IMR-90 (cell line): Measurements from ENCODE around the gene CH25H. TPM values are rescaled to one million over a fixed set of nuclear protein-coding genes. Genes with fewer than 3 reads are reported as not detected.

ENCODE experiments used
- ATAC-seq: fragments of 200-7000 bp; cut with Tn5 transposase; 2 replicates; pipeline ENCODE4 v1.9.1; 2020; ENCODE audit warnings: low read depth, mild to moderate bottlenecking, moderate library complexity
- BruUV-seq: library from RNA; stranded (reverse); fragments of 400-500 nt; replicated peaks from 2 replicates; lab custom pipeline; 2021; lab: Mats Ljungman, UMichigan
- CTCF ChIA-PET: fragments of 300-600 bp; formaldehyde crosslinking; extraction: SDS; loops from one replicate; lab custom pipeline; 2021; ENCODE audit warnings: antibody characterized with exemption; lab: Yijun Ruan, JAX
- POLR2A ChIA-PET: fragments of 300-600 bp; sonication (Branson Sonifier 250); formaldehyde crosslinking; loops from one replicate; lab custom pipeline; 2022; ENCODE audit warnings: antibody characterized with exemption; ENCODE audit not compliant: unreplicated experiment; lab: Charles Lee
- DNase-seq: peaks from one replicate; pipeline ENCODE4 v3.0.0; 2013
- H2AFZ ChIP-seq: replicated peaks from 2 replicates; pipeline ENCODE3; 2013; ENCODE audit warnings: low read length, mild to moderate bottlenecking; ENCODE audit not compliant: poor library complexity
- H2AK5ac ChIP-seq: 2 replicates; pipeline ENCODE4 v1.6.1; 2013; ENCODE audit warnings: low read depth, low read length, inconsistent platforms
- H2AK9ac ChIP-seq: replicated peaks from 2 replicates; pipeline ENCODE3; 2013; ENCODE audit warnings: mild to moderate bottlenecking, low read depth, low read length, moderate library complexity; ENCODE audit not compliant: poor library complexity
- H2BK120ac ChIP-seq: 2 replicates; pipeline ENCODE4 v1.6.1; 2013; ENCODE audit warnings: low read depth, low read length, inconsistent platforms
- H2BK15ac ChIP-seq: 3 replicates; pipeline ENCODE4 v1.6.1; 2013; ENCODE audit warnings: low read depth, low read length, inconsistent platforms
- H2BK20ac ChIP-seq: 2 replicates; pipeline ENCODE4 v1.6.1; 2013; ENCODE audit warnings: low read depth, mild to moderate bottlenecking, inconsistent platforms, low read length, moderate library complexity
- H2BK5ac ChIP-seq: 2 replicates; pipeline ENCODE4 v1.6.1; 2013; ENCODE audit warnings: mild to moderate bottlenecking, low read depth, low read length, inconsistent platforms; ENCODE audit not compliant: poor library complexity, severe bottlenecking
- H3K14ac ChIP-seq: replicated peaks from 2 replicates; pipeline ENCODE4 v1.6.1; 2013; ENCODE audit warnings: low read depth, low read length, inconsistent platforms
- H3K18ac ChIP-seq: 2 replicates; pipeline ENCODE4 v1.6.1; 2013; ENCODE audit warnings: low read depth, low read length, control low read depth
- H3K23ac ChIP-seq: 2 replicates; pipeline ENCODE4 v1.6.1; 2013; ENCODE audit warnings: low read depth, low read length, inconsistent platforms
- H3K27ac ChIP-seq: 2 replicates; pipeline ENCODE4 v1.5.1; 2013; ENCODE audit warnings: mild to moderate bottlenecking, control low read depth, low read length; ENCODE audit not compliant: insufficient read depth
- H3K27me3 ChIP-seq: 2 replicates; pipeline ENCODE4 v1.6.1; 2013; ENCODE audit warnings: low read length; ENCODE audit not compliant: control insufficient read depth, insufficient read depth
- H3K36me3 ChIP-seq: 2 replicates; pipeline ENCODE4 v1.6.1; 2013; ENCODE audit warnings: low read length, mixed read lengths; ENCODE audit not compliant: control insufficient read depth, insufficient read depth
- H3K4ac ChIP-seq: 2 replicates; pipeline ENCODE4 v1.6.1; 2013; ENCODE audit warnings: low read depth, low read length, inconsistent platforms
- H3K4me1 ChIP-seq: 2 replicates; pipeline ENCODE4 v1.6.1; 2013; ENCODE audit warnings: low read length, mixed read lengths; ENCODE audit not compliant: control insufficient read depth, insufficient read depth
- H3K4me2 ChIP-seq: 2 replicates; pipeline ENCODE4 v1.6.1; 2013; ENCODE audit warnings: low read depth, mild to moderate bottlenecking, control low read depth, low read length, moderate library complexity
- H3K4me3 ChIP-seq: 2 replicates; pipeline ENCODE4 v1.5.1; 2013; ENCODE audit warnings: low read depth, mild to moderate bottlenecking, control low read depth, low read length, moderate library complexity; ENCODE audit not compliant: insufficient read depth
- H3K56ac ChIP-seq: 2 replicates; pipeline ENCODE4 v1.6.1; 2013; ENCODE audit warnings: low read length, inconsistent platforms; ENCODE audit not compliant: insufficient read depth; ENCODE audit errors: extremely low read depth
- H3K79me1 ChIP-seq, 2 experiments: 2 replicates each; pipeline ENCODE4 v1.6.1; 2013; ENCODE audit warnings: low read length in 2 of 2, inconsistent platforms in 1 of 2, low read depth in 1 of 2
- H3K9ac ChIP-seq: 2 replicates; pipeline ENCODE4 v1.6.1; 2013; ENCODE audit warnings: low read depth, low read length, control low read depth
- H3K9me1 ChIP-seq: 2 replicates; pipeline ENCODE4 v1.6.1; 2013; ENCODE audit warnings: low read length, inconsistent platforms; ENCODE audit not compliant: insufficient read depth
- H3K9me3 ChIP-seq: 2 replicates; pipeline ENCODE4 v1.6.1; 2013; ENCODE audit warnings: low read length; ENCODE audit not compliant: control insufficient read depth, insufficient read depth
- H4K20me1 ChIP-seq: 2 replicates; pipeline ENCODE4 v1.6.1; 2013; ENCODE audit warnings: low read length, inconsistent platforms; ENCODE audit not compliant: insufficient read depth
- H4K5ac ChIP-seq: 2 replicates; pipeline ENCODE4 v1.6.1; 2013; ENCODE audit warnings: mild to moderate bottlenecking, low read depth, low read length, control low read depth
- H4K8ac ChIP-seq, 2 experiments: 2 replicates each; pipeline ENCODE4 v1.6.1; 2013; ENCODE audit warnings: low read depth in 2 of 2, low read length in 2 of 2, control low read depth in 1 of 2, inconsistent platforms in 1 of 2
- H4K91ac ChIP-seq: 2 replicates; pipeline ENCODE4 v1.6.1; 2013; ENCODE audit warnings: low read depth, low read length, inconsistent platforms; ENCODE audit not compliant: insufficient read depth
- CHD1 ChIP-seq: IDR thresholded peaks from 2 replicates; pipeline ENCODE4 v1.6.1; 2012; ENCODE audit warnings: low read depth, low read length, improper control_type of control experiment
- CTCF ChIP-seq: conservative IDR thresholded peaks from 2 replicates; pipeline ENCODE4 v1.5.1; 2012; ENCODE audit warnings: mild to moderate bottlenecking, low read depth, low read length, improper control_type of control experiment
- MXI1 ChIP-seq: IDR thresholded peaks from 2 replicates; pipeline ENCODE4 v1.6.1; 2012; ENCODE audit warnings: low read depth, mild to moderate bottlenecking, low read length, moderate library complexity, borderline replicate concordance
- WGBS, 2 experiments: methylation state at CpG; one replicate each; pipeline versions ENCODE4 v1.1.5 to v1.1.7; 2013; ENCODE audit warnings: missing lambda C conversion rate in 2 of 2; ENCODE audit not compliant: insufficient read length in 1 of 2; ENCODE audit errors: extremely low coverage in 2 of 2; 5-methylcytosine and 5-hydroxymethylcytosine counted together
- dilution Hi-C: fragments of 300-500 bp; cut with HindIII; formaldehyde crosslinking; loops from one replicate; pipeline ENCODE4 v1.14.3; 2018; ENCODE audit warnings: low sequenced_read_pairs; ENCODE audit not compliant: unreplicated experiment
- in situ Hi-C: fragments of 300-500 bp; cut with MboI; formaldehyde crosslinking; loops from 3 replicates; pipeline ENCODE4 v1.14.3; 2019; ENCODE audit warnings: low sequenced_read_pairs, inconsistent platforms, mixed read lengths
- intact Hi-C: fragments of 100-400 bp; cut with micrococcal nuclease; formaldehyde crosslinking; loops from 2 replicates; pipeline ENCODE4 v1.10.0; 2022
- polyA plus RNA-seq, 3 experiments: library from polyadenylated mRNA; depleted of rRNA; stranded (reverse); fragments of >200 nt; gene quantifications; 2 replicates each; pipeline ENCODE4 v1.2.3, GENCODE V29; 2012; ENCODE audit warnings: low replicate concordance in 1 of 3
- total RNA-seq: library from RNA; depleted of rRNA; stranded (reverse); fragments of >200 nt; gene quantifications from 2 replicates; pipeline ENCODE4 v1.2.3, GENCODE V29; 2012

CH25H gene
- total and polyA plus RNA-seq, 2 of the 4 experiments (the other 2 are of a cell fraction) = 0.12 to 0.18 TPM

DNA sequence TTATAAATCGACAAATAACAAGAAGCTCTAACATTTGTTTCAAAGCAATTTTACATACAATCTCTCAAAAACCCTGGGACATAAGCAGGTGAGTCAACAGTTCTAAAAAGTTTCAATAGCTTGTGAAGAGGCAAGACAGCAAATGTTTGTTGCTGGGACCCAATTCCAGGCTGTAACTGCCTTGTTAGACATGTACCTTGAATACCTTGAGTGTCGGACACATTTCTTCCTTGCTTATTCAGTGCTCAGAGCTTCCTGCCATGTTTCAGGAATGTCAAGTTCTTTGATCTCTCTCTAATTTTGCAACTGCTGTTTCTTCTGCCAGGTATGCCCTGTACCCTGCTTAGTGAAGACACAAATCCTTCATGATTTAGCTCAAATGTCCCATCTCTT, 5.1 kb downstream of the CH25H start:
- intact Hi-C loops = loop anchor here (5.0 kb wide), 2 partner anchors 50 to 85 kb away; no protein-coding TSS in a partner anchor
- H2BK15ac ChIP-seq = peak overlapping the region; percentile 64; the same call in 2 of the 3 replicates
- DNase-seq (no peak), ATAC-seq (no peak)
- H4K8ac ChIP-seq = 0 out of 4 replicates have a peak overlapping the region, but pooled peaks of 1 of the 2 experiments have one; percentile 20
- WGBS, 2 experiments = 82% methylated on average over 1 of the region's 2 CpGs; no CpG with 5 or more reads in 1 of the 2 experiments
- peak overlapping the region; percentile 80 for H2BK20ac ChIP-seq
- ChIA-PET CTCF (no interaction called here), POLR2A (no interaction called here)
- H4K5ac ChIP-seq = peak overlapping the region; percentile 76
- peaks cover 23% of the 10 kb centered on the region for H3K4me1 ChIP-seq
- H3K79me1 ChIP-seq = no peaks in the 10 kb centered on the region
- H2AK9ac ChIP-seq = no peak overlapping the region
- H3K9ac ChIP-seq = no peak overlapping the region
- peaks cover 13% of the 10 kb centered on the region for H3K9me1 ChIP-seq
- H3K9me3 ChIP-seq = no peaks in the 10 kb centered on the region
- H3K4me2 ChIP-seq = peak overlapping the region; percentile 5; the same call in 1 of the 2 replicates
- H3K14ac ChIP-seq = peak overlapping the region; percentile 46; the same call in 1 of the 2 replicates
- H3K4ac ChIP-seq = peak overlapping the region; percentile 59; the same call in 1 of the 2 replicates
- H2AK5ac ChIP-seq = peak overlapping the region; percentile 27; the same call in 1 of the 2 replicates
- no peak for TF ChIP-seq CHD1
- no peak for TF ChIP-seq MXI1
- TF ChIP-seq CTCF = no peak
- peak overlapping the region; percentile 59 for H2BK120ac ChIP-seq
- peak overlapping the region; percentile 24; the same call in 1 of the 2 replicates for H3K27ac ChIP-seq
- no peak overlapping the region for H3K23ac ChIP-seq
- H2AFZ ChIP-seq = no peak overlapping the region
- dilution Hi-C loops = loop anchor here (25.0 kb wide), 1 partner anchor 190 kb away; no protein-coding TSS in a partner anchor
- peak overlapping the region; percentile 99 for H3K18ac ChIP-seq
- no peak overlapping the region for H2BK5ac ChIP-seq
- H3K4me3 ChIP-seq = no peak overlapping the region
- H3K36me3 ChIP-seq = no peaks in the 10 kb centered on the region
- in situ Hi-C loops = no loop called here
- no TSS peak for BruUV-seq
- no peak overlapping the region for H3K56ac ChIP-seq
- peak overlapping the region; percentile 49 for H4K91ac ChIP-seq
- H3K27me3 ChIP-seq = peaks cover 5% of the 10 kb centered on the region; the same call in 1 of the 2 replicates
- H4K20me1 ChIP-seq = no peaks in the 10 kb centered on the region
